K562 (cell line): Measurements from ENCODE around the gene VDAC1. TPM values are rescaled to one million over a fixed set of nuclear protein-coding genes. Genes with fewer than 3 reads are reported as not detected.

Source experiments
- ATAC-seq: fragments of 200-7000 bp; cut with Tn5 transposase; 3 replicates; pipeline ENCODE4 v1.9.1; 2020; ENCODE audit warnings: moderate library complexity
- BruUV-seq: library from RNA; stranded (reverse); fragments of 400-500 nt; replicated peaks from 2 replicates; lab custom pipeline; 2021; lab: Mats Ljungman, UMichigan
- CTCF ChIA-PET: fragments of 300-600 bp; formaldehyde crosslinking; extraction: SDS; loops from one replicate; lab custom pipeline; 2021; ENCODE audit warnings: low intra/inter-chr PET ratio; lab: Yijun Ruan, JAX
- POLR2A ChIA-PET: fragments of 300-600, 350-650 bp; sonication (Branson Sonifier 250); formaldehyde crosslinking; extraction: SDS; loops from one replicate; lab custom pipeline; 2021; ENCODE audit warnings: antibody characterized with exemption, inconsistent platforms; lab: Yijun Ruan, JAX
- DNase-seq, 4 experiments: peaks; one replicate each; pipeline versions ENCODE4 v3.0.0 to v3.0.0-alpha.2; 2011 to 2018; ENCODE audit warnings: low spot score in 3 of 4, mixed read lengths in 3 of 4; ENCODE audit errors: extremely low read depth in 1 of 4
- FAIRE-seq: peaks from 2 replicates; lab custom pipeline; 2011; peaks lifted over from hg19 to GRCh38; lab: Jason Lieb, UNC
- H2AFZ ChIP-seq: 2 replicates; pipeline ENCODE4 v1.6.0; 2011; ENCODE audit warnings: low read depth, low read length, control low read depth, inconsistent platforms
- H3K27ac ChIP-seq: fragments of 200-600 bp; 3 replicates; pipeline ENCODE4 v1.8.0; 2011; ENCODE audit warnings: low read depth, mild to moderate bottlenecking, control low read depth, inconsistent platforms, low read length, moderate library complexity, mixed read lengths; ENCODE audit errors: extremely low read depth
- H3K27me3 ChIP-seq, 2 experiments: fragments of 300-600 bp in 1 of 2; 2 replicates in 1 of 2; 3 replicates in 1 of 2; pipeline versions ENCODE4 v1.6.0 to v1.8.0; 2011; ENCODE audit warnings: inconsistent platforms in 2 of 2, low read length in 2 of 2, mild to moderate bottlenecking in 1 of 2, mixed read lengths in 1 of 2, moderate library complexity in 1 of 2; ENCODE audit not compliant: control insufficient read depth in 2 of 2, insufficient read depth in 2 of 2
- H3K36me3 ChIP-seq: fragments of 300-600 bp; 3 replicates; pipeline ENCODE4 v1.8.0; 2011; ENCODE audit warnings: mild to moderate bottlenecking, low read length, inconsistent platforms; ENCODE audit not compliant: control insufficient read depth, insufficient read depth
- H3K4me1 ChIP-seq, 2 experiments: fragments of 200-600 bp in 1 of 2; replicated peaks in 1 of 2; 2 replicates in 1 of 2; 3 replicates in 1 of 2; pipeline versions ENCODE4 v1.5.1 to v1.8.0; 2011; ENCODE audit warnings: inconsistent platforms in 2 of 2, low read length in 2 of 2, mild to moderate bottlenecking in 1 of 2, mixed read lengths in 1 of 2, moderate library complexity in 1 of 2; ENCODE audit not compliant: control insufficient read depth in 2 of 2, insufficient read depth in 2 of 2
- H3K4me2 ChIP-seq: 2 replicates; pipeline ENCODE4 v1.6.1; 2011; ENCODE audit warnings: low read length, control low read depth, inconsistent platforms, mixed read lengths; ENCODE audit not compliant: insufficient read depth
- H3K4me3 ChIP-seq: fragments of 200-600 bp; sonication (generic), shearing (Covaris generic); 2 replicates; pipeline ENCODE4 v1.5.1; 2016; ENCODE audit warnings: control low read depth, inconsistent platforms
- H3K79me2 ChIP-seq: fragments of 200-600 bp; 3 replicates; pipeline ENCODE4 v1.8.0; 2011; ENCODE audit warnings: low read length, inconsistent platforms; ENCODE audit not compliant: control insufficient read depth, insufficient read depth
- H3K9ac ChIP-seq, 2 experiments: 2 replicates each; pipeline versions ENCODE4 v1.6.0 to v1.6.1; 2011; ENCODE audit warnings: low read depth in 2 of 2, low read length in 2 of 2, control low read depth in 1 of 2, inconsistent platforms in 1 of 2, mild to moderate bottlenecking in 1 of 2, mixed read lengths in 1 of 2; ENCODE audit not compliant: insufficient read depth in 1 of 2
- H3K9me1 ChIP-seq: one replicate; pipeline ENCODE4 v1.6.0; 2011; ENCODE audit warnings: inconsistent platforms, mild to moderate bottlenecking, low read length, moderate library complexity; ENCODE audit not compliant: control insufficient read depth, insufficient read depth
- H3K9me3 ChIP-seq: replicated peaks from 2 replicates; pipeline ENCODE4 v1.5.1; 2011; ENCODE audit warnings: low read depth, low read length, inconsistent platforms; ENCODE audit not compliant: control insufficient read depth, insufficient read depth
- H4K20me1 ChIP-seq: replicated peaks from 2 replicates; pipeline ENCODE4 v1.6.1; 2011; ENCODE audit warnings: low read length, inconsistent platforms, mixed read lengths; ENCODE audit not compliant: control insufficient read depth, insufficient read depth
- AFF1 ChIP-seq, 2 experiments: fragments of 450-650 bp; IDR thresholded peaks; 2 replicates each; pipeline ENCODE4 v1.6.1; 2018; ENCODE audit warnings: mild to moderate bottlenecking in 2 of 2, low read depth in 1 of 2; ENCODE audit not compliant: partially characterized antibody in 2 of 2
- ZNF316 ChIP-seq: fragments of 450-650 bp; IDR thresholded peaks from 2 replicates; pipeline ENCODE4 v1.6.1; 2016
- WGBS: fragments of 100-300 bp; shearing (Covaris generic); methylation state at CpG from one replicate; pipeline ENCODE4 v1.1.6; 2016; ENCODE audit warnings: low coverage, mixed read lengths; ENCODE audit not compliant: insufficient coverage; ENCODE audit errors: missing lambda C conversion rate; 5-methylcytosine and 5-hydroxymethylcytosine counted together
- in situ Hi-C: fragments of 300-500 bp; cut with MboI; formaldehyde crosslinking; loops from 4 replicates; pipeline ENCODE4 v1.15.0; 2018; ENCODE audit warnings: inconsistent platforms, mixed read lengths
- intact Hi-C: fragments of 100-400 bp; cut with micrococcal nuclease; formaldehyde crosslinking; loops from 2 replicates; pipeline ENCODE4 v1.14.2; 2022
- polyA plus RNA-seq, 8 experiments: library from polyadenylated mRNA; depleted of rRNA in 4 of 8; stranded (reverse) in 5 of 8; unstranded in 3 of 8; fragments of >200 nt; fragmentation: Nextera tagmentation in 2 of 8; fragmentation: Illumina TruSeq in 1 of 8; extraction: Ambion mirVana in 2 of 8; extraction: Trizol in 1 of 8; gene quantifications; 2 replicates each; pipeline versions ENCODE4 v1.2.1 to v1.2.3, GENCODE V29; 2011 to 2014; ENCODE audit warnings: inconsistent platforms in 1 of 8, missing spikeins in 1 of 8
- total RNA-seq, 7 experiments: library from RNA; depleted of rRNA in 6 of 7; stranded (reverse); fragments of >200 nt in 6 of 7; fragmentation: Illumina TruSeq in 2 of 7; extraction: Trizol in 2 of 7; gene quantifications; 2 replicates each; pipeline versions ENCODE4 v1.2.1 to v1.2.3, GENCODE V29; 2011 to 2021; ENCODE audit warnings: low replicate concordance in 1 of 7

The VDAC1 gene
- total and polyA plus RNA-seq, 9 of the 15 experiments (the other 6 are each of a cell fraction or from before 2014, with no cell fraction given), result 168 to 366 (median 293) TPM

DNA sequence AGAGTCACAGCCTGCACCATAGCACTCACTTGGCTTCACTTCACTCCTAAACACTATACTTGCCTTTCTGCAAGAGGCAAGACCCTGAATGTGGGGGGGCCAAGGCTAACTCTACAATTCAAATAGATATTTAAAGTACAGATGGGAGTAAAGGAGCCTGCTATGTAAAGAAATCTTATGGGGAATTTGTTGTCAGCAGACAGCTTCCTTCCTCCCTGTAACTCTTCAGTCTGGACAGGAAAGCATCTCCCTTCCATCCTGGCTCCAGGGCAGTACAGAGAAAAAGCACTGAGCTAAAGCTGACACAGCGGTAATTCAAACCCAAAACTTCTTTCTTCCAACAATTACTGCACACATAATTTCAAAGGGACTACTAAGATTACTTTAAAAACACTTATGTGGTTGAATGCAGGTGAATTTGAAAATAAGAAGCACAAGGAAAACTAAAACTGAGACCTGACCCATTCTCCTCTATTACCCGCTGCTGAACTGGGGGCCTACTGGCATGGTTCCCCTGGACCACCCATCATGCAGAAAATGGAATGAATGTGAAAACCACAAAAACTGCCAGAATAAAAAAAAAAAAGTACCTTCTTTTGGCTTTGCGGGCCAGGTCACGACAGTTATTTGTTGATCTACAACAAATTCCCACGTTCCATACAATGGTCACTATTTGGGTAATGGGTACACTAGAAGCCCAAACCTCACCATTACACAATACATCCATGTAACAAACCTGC, 13.4 kb downstream of the VDAC1 start:
- Histone ChIP-seq H3K4me1 (peaks cover 9 to 16% of the 10 kb centered on the region in 2 experiments), H3K9ac (no peak overlapping the region), H3K79me2 (peaks cover 73% of the 10 kb centered on the region)
- DNase-seq (no peak), ATAC-seq (no peak)
- in situ Hi-C loops, result no loop called here
- CTCF ChIA-PET, result no interaction called here
- no TSS peak for BruUV-seq
- no peak for TF ChIP-seq AFF1 (IDR thresholded peaks at IDR 0.05; ENCODE audit: low read depth in 1 of 2, partially characterized antibody in 2 of 2)
- TF ChIP-seq ZNF316, result peak; percentile 18; the same call in 1 of the 2 replicates
- TF ChIP-seq, all 486 proteins: peak for 1
- Histone ChIP-seq H4K20me1 (peaks cover 52% of the 10 kb centered on the region), H3K9me3 (no peaks in the 10 kb centered on the region), H3K4me2 (no peak overlapping the region), H2AFZ (no peak overlapping the region), H3K27me3 (no peaks in the 10 kb centered on the region), H3K36me3 (peaks cover 82% of the 10 kb centered on the region), H3K4me3 (no peak overlapping the region), H3K27ac (no peak overlapping the region), H3K9me1 (peaks cover 13% of the 10 kb centered on the region)
- 100% methylated on average over 5 of the region's 5 CpGs for WGBS
- intact Hi-C loops, result no loop called here
- no peak for FAIRE-seq
- POLR2A ChIA-PET, result interaction anchor here (0.6 to 0.7 kb wide), 2 partner anchors 61 to 561 kb away, joined by 3 read pairs; no protein-coding TSS in a partner anchor
